ENCODE results near the gene SPIRE1. TPM values are rescaled to one million over a fixed set of nuclear protein-coding genes. Genes with fewer than 3 reads are reported as not detected.

The SPIRE1 gene
- total RNA-seq, 1 experiment from 2014 or later, result 16.6 TPM

DNA sequence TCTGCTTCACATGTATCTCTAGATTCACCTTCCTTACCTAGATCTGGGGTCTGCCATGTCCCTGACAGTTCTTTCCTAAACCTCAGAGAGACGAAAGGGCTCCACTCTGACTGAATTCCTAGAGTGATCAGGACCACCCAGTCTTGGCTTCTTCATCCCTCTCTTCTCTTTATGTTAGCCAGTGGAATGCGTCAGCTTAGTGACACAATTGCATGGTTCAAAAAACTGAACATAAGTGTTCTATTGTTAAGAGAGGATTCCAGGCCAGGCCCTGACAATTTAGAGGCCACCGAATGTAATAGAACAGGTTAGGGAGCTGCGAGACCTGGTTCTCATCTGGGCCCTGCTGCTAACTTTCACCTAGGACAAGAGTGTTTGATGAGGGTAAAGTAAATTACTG lies 240.2 kb downstream of the SPIRE1 start:
- H3K4me1 Mint-ChIP-seq, result peaks cover 19 to 25% of the 10 kb centered on the region in 2 experiments
- Histone ChIP-seq H3K56ac (ENCODE audit: insufficient read length, low read depth, low read length) (no peak overlapping the region), H3K27me3 (ENCODE audit: insufficient read depth, low read length) (no peaks in the 10 kb centered on the region), H3K23me2 (ENCODE audit: insufficient read length, low read depth, low read length, poor library complexity, severe bottlenecking) (peaks cover 7% of the 10 kb centered on the region), H3K9ac (ENCODE audit: extremely low read depth, insufficient read length, low read length) (no peak overlapping the region), H2AFZ (ENCODE audit: low read length) (no peak overlapping the region), H2BK5ac (ENCODE audit: insufficient read length, low read length) (no peak overlapping the region), H2BK20ac (ENCODE audit: low read depth, low read length, poor library complexity, severe bottlenecking) (no peak overlapping the region), H3K18ac (ENCODE audit: insufficient read length, low read depth, low read length) (no peak overlapping the region), H4K20me1 (ENCODE audit: control insufficient read depth, insufficient read depth, insufficient read length) (no peaks in the 10 kb centered on the region), H3K4ac (ENCODE audit: low read depth, low read length) (no peak overlapping the region), H3K9me3 (ENCODE audit: control insufficient read depth, low read depth, low read length) (no peaks in the 10 kb centered on the region), H3K79me2 (ENCODE audit: insufficient read depth, low read length) (no peaks in the 10 kb centered on the region; the same call in 1 of the 2 replicates), H2BK12ac (ENCODE audit: insufficient read length, low read depth, low read length) (no peak overlapping the region), H3K4me2 (ENCODE audit: insufficient read depth, insufficient read length, low read length) (no peak overlapping the region), H4K8ac (replicated peaks; ENCODE audit: insufficient read length, low read depth, low read length) (no peak overlapping the region), H3K27ac (ENCODE audit: insufficient read length, low read depth, low read length) (no peak overlapping the region), H2BK120ac (ENCODE audit: low read depth, low read length, poor library complexity, severe bottlenecking) (no peak overlapping the region), H4K91ac (ENCODE audit: insufficient read length, low read depth, low read length) (no peak overlapping the region), H3K79me1 (ENCODE audit: insufficient read depth, low read depth, low read length, poor library complexity, severe bottlenecking) (no peaks in the 10 kb centered on the region), H3K4me1 (ENCODE audit: insufficient read depth, low read length) (no peaks in the 10 kb centered on the region; the same call in 1 of the 2 replicates), H4K5ac (ENCODE audit: insufficient read length, low read depth, low read length) (no peak overlapping the region), H3T11ph (ENCODE audit: low read length) (no peak overlapping the region), H3K14ac (ENCODE audit: insufficient read depth, low read length) (no peak overlapping the region), H3K23ac (ENCODE audit: insufficient read length, low read depth, low read length) (no peak overlapping the region), H2AK5ac (ENCODE audit: insufficient read length, low read length) (no peak overlapping the region), H2BK15ac (ENCODE audit: low read depth, low read length) (no peak overlapping the region)
- no CpG with 5 or more reads among the region's 4 CpGs for WGBS (ENCODE audit: extremely low coverage, insufficient read length, low lambda C conversion rate)
- H3K36me3 Mint-ChIP-seq (ENCODE audit: insufficient read depth in 1 of 3, low read depth in 3 of 3), result peaks cover 2 to 4% (median 4%) of the 10 kb centered on the region in 3 experiments; a peak in 5 of 7 replicates
- no peaks in the 10 kb centered on the region for H3K9me3 Mint-ChIP-seq
- no peak overlapping the region for H3K4me3 Mint-ChIP-seq
- peak overlapping the region in 1 of 3 experiments; percentile 80; a peak in 2 of 7 replicates for H3K27ac Mint-ChIP-seq
- no peak for DNase-seq
- H3K27me3 Mint-ChIP-seq (ENCODE audit: low read depth), result no peaks in the 10 kb centered on the region
- TF ChIP-seq, protein P1, sequence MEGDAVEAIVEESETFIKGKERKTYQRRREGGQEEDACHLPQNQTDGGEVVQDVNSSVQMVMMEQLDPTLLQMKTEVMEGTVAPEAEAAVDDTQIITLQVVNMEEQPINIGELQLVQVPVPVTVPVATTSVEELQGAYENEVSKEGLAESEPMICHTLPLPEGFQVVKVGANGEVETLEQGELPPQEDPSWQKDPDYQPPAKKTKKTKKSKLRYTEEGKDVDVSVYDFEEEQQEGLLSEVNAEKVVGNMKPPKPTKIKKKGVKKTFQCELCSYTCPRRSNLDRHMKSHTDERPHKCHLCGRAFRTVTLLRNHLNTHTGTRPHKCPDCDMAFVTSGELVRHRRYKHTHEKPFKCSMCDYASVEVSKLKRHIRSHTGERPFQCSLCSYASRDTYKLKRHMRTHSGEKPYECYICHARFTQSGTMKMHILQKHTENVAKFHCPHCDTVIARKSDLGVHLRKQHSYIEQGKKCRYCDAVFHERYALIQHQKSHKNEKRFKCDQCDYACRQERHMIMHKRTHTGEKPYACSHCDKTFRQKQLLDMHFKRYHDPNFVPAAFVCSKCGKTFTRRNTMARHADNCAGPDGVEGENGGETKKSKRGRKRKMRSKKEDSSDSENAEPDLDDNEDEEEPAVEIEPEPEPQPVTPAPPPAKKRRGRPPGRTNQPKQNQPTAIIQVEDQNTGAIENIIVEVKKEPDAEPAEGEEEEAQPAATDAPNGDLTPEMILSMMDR (conservative IDR thresholded peaks at IDR 0.05), result no peak

All from H9 (cell line).